Mucosa of gallbladder (tissue), 1 donor: ENCODE results near the gene DPYSL3. TPM values are rescaled to one million over a fixed set of nuclear protein-coding genes. Genes with fewer than 3 reads are reported as not detected.

Source experiments
- DNase-seq: peaks from one replicate; pipeline ENCODE4 v3.0.0-alpha.2; 2020; ENCODE audit warnings: low spot score
- total RNA-seq: library from RNA; stranded (reverse); gene quantifications from one replicate; pipeline ENCODE4 v1.2.1, GENCODE V29; 2021
- donor health status: DM: no; HTN: no; CAD: no.

Gene DPYSL3
- total RNA-seq, 1 donor from 2014 or later = 94.6 TPM

GRCh38 chr5:147474140-147474539 lies 35.7 kb downstream of the DPYSL3 start:
- DNase-seq = no peak

GRCh38 chr5:147472664-147473475 lies 37.0 kb downstream of the DPYSL3 start:
- DNase-seq = no peak

- DNase-seq = no peak
These were observed 41.8 kb downstream of the DPYSL3 start for GRCh38 chr5:147467973-147468508.

GRCh38 chr5:147466360-147466980 lies 43.4 kb downstream of the DPYSL3 start:
- no peak for DNase-seq

- no peak for DNase-seq
These were observed 44.1 kb downstream of the DPYSL3 start for GRCh38 chr5:147465747-147466146.

- no peak for DNase-seq
These were observed 45.7 kb downstream of the DPYSL3 start for GRCh38 chr5:147464211-147464610.

GRCh38 chr5:147461915-147462314 lies 48.0 kb downstream of the DPYSL3 start:
- no peak for DNase-seq

GRCh38 chr5:147460380-147460779 lies 49.5 kb downstream of the DPYSL3 start:
- DNase-seq = no peak

GRCh38 chr5:147458581-147458980 lies 51.3 kb downstream of the DPYSL3 start:
- no peak for DNase-seq

- no peak for DNase-seq
These were observed 53.9 kb downstream of the DPYSL3 start for GRCh38 chr5:147455822-147456450.

GRCh38 chr5:147454996-147455677 lies 54.7 kb downstream of the DPYSL3 start:
- DNase-seq = no peak

- DNase-seq = peak; percentile 80
These were observed 55.7 kb downstream of the DPYSL3 start for GRCh38 chr5:147453875-147454814.

- no peak for DNase-seq
These were observed 57.6 kb downstream of the DPYSL3 start for GRCh38 chr5:147452165-147452811.

GRCh38 chr5:147451193-147451592 lies 58.7 kb downstream of the DPYSL3 start:
- no peak for DNase-seq

GRCh38 chr5:147450606-147451005 lies 59.3 kb downstream of the DPYSL3 start:
- no peak for DNase-seq

GRCh38 chr5:147448766-147449165 lies 61.1 kb downstream of the DPYSL3 start:
- DNase-seq = no peak

- DNase-seq = no peak
These were observed 63.3 kb downstream of the DPYSL3 start for GRCh38 chr5:147446523-147446922.

- DNase-seq = no peak
These were observed 64.0 kb downstream of the DPYSL3 start for GRCh38 chr5:147445917-147446316.

- no peak for DNase-seq
These were observed 64.8 kb downstream of the DPYSL3 start for GRCh38 chr5:147445090-147445489.

GRCh38 chr5:147442224-147442623 lies 67.6 kb downstream of the DPYSL3 start:
- DNase-seq = no peak
